Dermis microvascular lymphatic vessel endothelial cell (primary cell): Measurements from ENCODE around the gene RRP7A. TPM values are rescaled to one million over a fixed set of nuclear protein-coding genes. Genes with fewer than 3 reads are reported as not detected.
A peak's percentile ranks its signal among the peaks of the same experiment; 100 is the strongest.
"Not testable (repeated sequence)": the region's sequence is repeated elsewhere in the genome, so short reads cannot be mapped to it uniquely, and the experiment has no call there.

ENCODE experiments used
- DNase-seq, 2 donors: peaks; one replicate each; pipeline versions ENCODE4 v3.0.0 to v3.0.0-alpha.2; 2010; ENCODE audit warnings: low read depth in 2 of 2
- total RNA-seq: library from RNA; depleted of rRNA; stranded (reverse); fragments of >200 nt; gene quantifications from 2 replicates; pipeline ENCODE4 v1.2.1, GENCODE V29; 2014

RRP7A gene
- 25.3 and 30.7 TPM in 2 replicates for total RNA-seq

- peak in 1 of 2 donors; percentile 81 for DNase-seq
These were observed at the start of gene RRP7A for GRCh38 chr22:42519525-42520401. Gene RRP7A, minus strand, starts transcription at chr22:42519796. Its CDS starts 10 bp downstream, at chr22:42519786.

GRCh38 chr22:42567950-42568349, 48.4 kb upstream of the RRP7A start:
- not testable (repeated sequence) for DNase-seq

GRCh38 chr22:42565956-42566355, 46.4 kb upstream of the RRP7A start:
- DNase-seq: no peak

GRCh38 chr22:42564699-42565098, 45.1 kb upstream of the RRP7A start:
- no peak for DNase-seq

- DNase-seq: not testable (repeated sequence)
These were observed 44.3 kb upstream of the RRP7A start for GRCh38 chr22:42563943-42564342.

GRCh38 chr22:42562684-42563083, 43.1 kb upstream of the RRP7A start:
- DNase-seq: no peak

GRCh38 chr22:42562279-42562678, 42.7 kb upstream of the RRP7A start:
- no peak for DNase-seq

GRCh38 chr22:42561856-42562255, 42.3 kb upstream of the RRP7A start:
- DNase-seq: no peak

- peak in 1 of 2 donors; percentile 44 for DNase-seq
These were observed 41.2 kb upstream of the RRP7A start for GRCh38 chr22:42560781-42561180.

- DNase-seq: no peak
These were observed 40.8 kb upstream of the RRP7A start for GRCh38 chr22:42560381-42560780.

- peak; percentile 42 to 89 for DNase-seq
These were observed 34.1 kb upstream of the RRP7A start, which contains the start of gene SERHL2 for GRCh38 chr22:42553475-42554361. Gene SERHL2, plus strand, starts transcription at chr22:42553956. Its CDS starts 65 bp downstream, at chr22:42554021.

GRCh38 chr22:42552294-42552647, 32.7 kb upstream of the RRP7A start:
- not testable (repeated sequence) for DNase-seq

- DNase-seq: no peak
These were observed 29.9 kb upstream of the RRP7A start for GRCh38 chr22:42549331-42550060.

- no peak for DNase-seq
These were observed 29.2 kb upstream of the RRP7A start for GRCh38 chr22:42548597-42549330.

GRCh38 chr22:42548126-42548525, 28.5 kb upstream of the RRP7A start:
- DNase-seq: not testable (repeated sequence)

GRCh38 chr22:42547562-42547961, 28.0 kb upstream of the RRP7A start:
- DNase-seq: no peak

GRCh38 chr22:42544686-42545085, 25.1 kb upstream of the RRP7A start:
- peak; percentile 87 to 91 for DNase-seq

GRCh38 chr22:42539236-42539771, 19.7 kb upstream of the RRP7A start:
- peak in 1 of 2 donors; percentile 45 for DNase-seq

GRCh38 chr22:42537199-42537831, 17.7 kb upstream of the RRP7A start:
- DNase-seq: peak in 1 of 2 donors; percentile 30

- not testable (repeated sequence) for DNase-seq
These were observed 17.0 kb upstream of the RRP7A start for GRCh38 chr22:42536634-42537033.
